OCI-LY3 (cell line): ENCODE results near the gene THAP5.
"Not testable (repeated sequence)": the region's sequence is repeated elsewhere in the genome, so short reads cannot be mapped to it uniquely, and the experiment has no call there.

Source experiments
- H2AFZ ChIP-seq: fragments of 200-600, 300-600 bp; shearing (Covaris generic); 2 replicates; pipeline ENCODE4 v1.6.0; 2014; ENCODE audit warnings: antibody characterized with exemption, low read depth, low read length
- H3K27ac ChIP-seq: fragments of 200-600, 300-600 bp; sonication (generic); 2 replicates; pipeline ENCODE4 v1.5.1; 2014; ENCODE audit warnings: mild to moderate bottlenecking, low read length, moderate library complexity, mixed read lengths
- H3K27me3 ChIP-seq: fragments of 200-600, 300-600 bp; sonication (generic); 2 replicates; pipeline ENCODE4 v1.6.1; 2014; ENCODE audit warnings: low read depth, low read length, mixed read lengths
- H3K36me3 ChIP-seq: fragments of 200-600, 300-600 bp; sonication (generic); replicated peaks from 2 replicates; pipeline ENCODE3; 2014; ENCODE audit warnings: low read depth, low read length, mixed read lengths
- H3K4me1 ChIP-seq: fragments of 300-600, 200-600 bp; sonication (generic); 2 replicates; pipeline ENCODE4 v1.6.1; 2014; ENCODE audit warnings: low read length, mixed read lengths
- H3K4me2 ChIP-seq: fragments of 200-600, 300-600 bp; sonication (generic); 2 replicates; pipeline ENCODE4 v1.6.1; 2014; ENCODE audit warnings: low read length, mixed read lengths
- H3K4me3 ChIP-seq: fragments of 300-600, 200-600 bp; sonication (generic); 2 replicates; pipeline ENCODE4 v1.5.1; 2014; ENCODE audit warnings: antibody characterized with exemption, mild to moderate bottlenecking, low read length, moderate library complexity
- H3K79me2 ChIP-seq: fragments of 300-600, 200-600 bp; shearing (Covaris generic); 2 replicates; pipeline ENCODE4 v1.6.1; 2014; ENCODE audit warnings: mild to moderate bottlenecking, low read length, mixed read lengths
- H3K9ac ChIP-seq: fragments of 300-600, 200-600 bp; shearing (Covaris generic); 2 replicates; pipeline ENCODE4 v1.6.0; 2014; ENCODE audit warnings: mild to moderate bottlenecking, low read length, moderate library complexity
- H3K9me3 ChIP-seq: fragments of 200-600, 300-600 bp; shearing (Covaris generic); 2 replicates; pipeline ENCODE4 v1.6.1; 2014; ENCODE audit warnings: low read length, mixed read lengths; ENCODE audit not compliant: insufficient read depth
- H4K20me1 ChIP-seq: fragments of 200-600, 300-600 bp; sonication (generic); 2 replicates; pipeline ENCODE4 v1.6.1; 2016; ENCODE audit warnings: low read length, mixed read lengths; ENCODE audit not compliant: insufficient read depth
- CTCF ChIP-seq: fragments of 200-600, 300-600 bp; sonication (generic); IDR thresholded peaks from 2 replicates; pipeline ENCODE4 v1.5.1; 2014; ENCODE audit warnings: antibody characterized with exemption, low read length, low read depth
- EZH2phosphoT487 ChIP-seq: fragments of 200-600 bp; shearing (Covaris generic); IDR thresholded peaks from 2 replicates; pipeline ENCODE4 v1.6.1; 2018; ENCODE audit warnings: antibody characterized with exemption, mixed run types, low read depth

The THAP5 gene

GRCh38 chr7:108541478-108541877 is 28.0 kb downstream of the THAP5 start:
- Histone ChIP-seq H2AFZ (no peak overlapping the region), H3K4me1 (no peaks in the 10 kb centered on the region), H3K9ac (no peak overlapping the region), H3K4me2 (no peak overlapping the region), H3K27ac (no peak overlapping the region), H3K27me3 (no peaks in the 10 kb centered on the region), H3K79me2 (no peaks in the 10 kb centered on the region), H3K9me3 (no peaks in the 10 kb centered on the region), H3K36me3 (no peaks in the 10 kb centered on the region), H3K4me3 (no peak overlapping the region), H4K20me1 (no peaks in the 10 kb centered on the region)
- TF ChIP-seq CTCF = no peak

GRCh38 chr7:108538685-108539084 is 30.8 kb downstream of the THAP5 start:
- H3K4me3 ChIP-seq, H3K9ac ChIP-seq, H3K4me2 ChIP-seq, H3K27me3 ChIP-seq, H2AFZ ChIP-seq, H3K79me2 ChIP-seq, H3K4me1 ChIP-seq, H4K20me1 ChIP-seq, H3K27ac ChIP-seq, H3K9me3 ChIP-seq, H3K36me3 ChIP-seq: not testable (repeated sequence)

GRCh38 chr7:108538236-108538635 is 31.3 kb downstream of the THAP5 start:
- not testable (repeated sequence) for H4K20me1 ChIP-seq, H3K4me2 ChIP-seq, H3K4me3 ChIP-seq, H3K4me1 ChIP-seq, H3K27me3 ChIP-seq, H3K79me2 ChIP-seq, H3K36me3 ChIP-seq, H3K27ac ChIP-seq, H2AFZ ChIP-seq, H3K9me3 ChIP-seq, H3K9ac ChIP-seq

- no peaks in the 10 kb centered on the region for H3K36me3 ChIP-seq
- no peak for TF ChIP-seq EZH2phosphoT487
- TF ChIP-seq CTCF = no peak
- H3K4me3 ChIP-seq = no peak overlapping the region
- no peak overlapping the region for H3K4me2 ChIP-seq
- no peak overlapping the region for H3K27ac ChIP-seq
- H4K20me1 ChIP-seq = no peaks in the 10 kb centered on the region
- no peak overlapping the region for H2AFZ ChIP-seq
- H3K27me3 ChIP-seq = no peaks in the 10 kb centered on the region
- H3K79me2 ChIP-seq = no peaks in the 10 kb centered on the region
- H3K4me1 ChIP-seq = no peaks in the 10 kb centered on the region
- H3K9me3 ChIP-seq = no peaks in the 10 kb centered on the region
- H3K9ac ChIP-seq = no peak overlapping the region
Observed at GRCh38 chr7:108537229-108537628, 32.3 kb downstream of the THAP5 start.

- no peak overlapping the region for H2AFZ ChIP-seq
- TF ChIP-seq EZH2phosphoT487 = no peak
- no peak for TF ChIP-seq CTCF
- H3K4me1 ChIP-seq = no peaks in the 10 kb centered on the region
- no peak overlapping the region for H3K4me3 ChIP-seq
- H4K20me1 ChIP-seq = no peaks in the 10 kb centered on the region
- no peaks in the 10 kb centered on the region for H3K9me3 ChIP-seq
- H3K36me3 ChIP-seq = no peaks in the 10 kb centered on the region
- no peak overlapping the region for H3K9ac ChIP-seq
- H3K27me3 ChIP-seq = no peaks in the 10 kb centered on the region
- H3K79me2 ChIP-seq = no peaks in the 10 kb centered on the region
- H3K27ac ChIP-seq = no peak overlapping the region
- no peak overlapping the region for H3K4me2 ChIP-seq
Observed at GRCh38 chr7:108535744-108536143, 33.8 kb downstream of the THAP5 start.
